C4-2B (cell line): ENCODE data around the gene P2RX6.

ENCODE experiments used
- ZFX ChIP-seq: fragments of 450-650 bp; IDR thresholded peaks from 2 replicates; pipeline ENCODE4 v1.6.1; 2017
- TF ChIP-seq, protein P1 (sequence below): fragments of 450-650 bp; conservative IDR thresholded peaks from 2 replicates; pipeline ENCODE4 v1.5.1; 2017; ENCODE audit warnings: mild to moderate bottlenecking

DNA sequence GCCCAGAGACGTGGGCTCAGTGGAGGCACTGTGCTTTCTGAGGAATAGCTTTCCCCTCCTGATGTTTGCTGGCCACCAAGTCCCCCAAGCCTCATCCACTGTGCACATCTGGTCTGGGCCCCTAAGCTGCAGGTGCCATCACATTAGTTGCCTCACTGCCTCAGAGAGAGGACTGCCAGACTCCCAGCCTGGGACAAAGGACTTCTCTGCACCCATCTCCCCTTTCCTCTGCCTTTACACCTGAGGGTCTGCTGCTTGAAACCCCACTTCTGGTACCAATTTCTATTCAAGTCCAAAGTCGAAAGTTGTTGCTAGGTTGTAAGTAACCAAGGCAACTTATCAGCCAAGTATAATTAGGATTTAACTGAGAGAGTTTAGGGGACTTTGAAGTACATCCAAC lies 36.5 kb upstream of the P2RX6 start:
- TF ChIP-seq, protein P1, sequence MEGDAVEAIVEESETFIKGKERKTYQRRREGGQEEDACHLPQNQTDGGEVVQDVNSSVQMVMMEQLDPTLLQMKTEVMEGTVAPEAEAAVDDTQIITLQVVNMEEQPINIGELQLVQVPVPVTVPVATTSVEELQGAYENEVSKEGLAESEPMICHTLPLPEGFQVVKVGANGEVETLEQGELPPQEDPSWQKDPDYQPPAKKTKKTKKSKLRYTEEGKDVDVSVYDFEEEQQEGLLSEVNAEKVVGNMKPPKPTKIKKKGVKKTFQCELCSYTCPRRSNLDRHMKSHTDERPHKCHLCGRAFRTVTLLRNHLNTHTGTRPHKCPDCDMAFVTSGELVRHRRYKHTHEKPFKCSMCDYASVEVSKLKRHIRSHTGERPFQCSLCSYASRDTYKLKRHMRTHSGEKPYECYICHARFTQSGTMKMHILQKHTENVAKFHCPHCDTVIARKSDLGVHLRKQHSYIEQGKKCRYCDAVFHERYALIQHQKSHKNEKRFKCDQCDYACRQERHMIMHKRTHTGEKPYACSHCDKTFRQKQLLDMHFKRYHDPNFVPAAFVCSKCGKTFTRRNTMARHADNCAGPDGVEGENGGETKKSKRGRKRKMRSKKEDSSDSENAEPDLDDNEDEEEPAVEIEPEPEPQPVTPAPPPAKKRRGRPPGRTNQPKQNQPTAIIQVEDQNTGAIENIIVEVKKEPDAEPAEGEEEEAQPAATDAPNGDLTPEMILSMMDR = no peak
- TF ChIP-seq ZFX = no peak
